ENCODE results near the gene TAOK3.
"Not testable (repeated sequence)": the region's sequence is repeated elsewhere in the genome, so short reads cannot be mapped to it uniquely, and the experiment has no call there.

Gene TAOK3

GRCh38 chr12:118282767-118283166 lies 89.9 kb downstream of the TAOK3 start:
- Histone ChIP-seq H3K36me3 (ENCODE audit: insufficient read depth, low read length) (no peaks in the 10 kb centered on the region), H3K9me3 (replicated peaks; ENCODE audit: low read length) (no peaks in the 10 kb centered on the region), H3K4me1 (ENCODE audit: control insufficient read depth, insufficient read depth, low read length) (no peaks in the 10 kb centered on the region), H3K9ac (ENCODE audit: low read depth, low read length) (no peak overlapping the region), H3K4me2 (ENCODE audit: low read length) (no peak overlapping the region), H3K27me3 (ENCODE audit: control insufficient read depth, insufficient read depth, low read length) (no peaks in the 10 kb centered on the region), H3K4me3 (ENCODE audit: low read length) (no peak overlapping the region)

- not testable (repeated sequence) for H3K4me1 ChIP-seq (ENCODE audit: control insufficient read depth, insufficient read depth, low read length); H3K4me2 ChIP-seq (ENCODE audit: low read length); H3K27me3 ChIP-seq (ENCODE audit: control insufficient read depth, insufficient read depth, low read length); H3K4me3 ChIP-seq (ENCODE audit: low read length); H3K9me3 ChIP-seq (replicated peaks; ENCODE audit: low read length); H3K36me3 ChIP-seq (ENCODE audit: insufficient read depth, low read length); H3K9ac ChIP-seq (ENCODE audit: low read depth, low read length)
Measured at GRCh38 chr12:118278288-118278687, 94.4 kb downstream of the TAOK3 start.

GRCh38 chr12:118274066-118274465 lies 98.6 kb downstream of the TAOK3 start:
- no peaks in the 10 kb centered on the region for H3K9me3 ChIP-seq (replicated peaks; ENCODE audit: low read length)
- no peak overlapping the region for H3K4me3 ChIP-seq (ENCODE audit: low read length)
- no peaks in the 10 kb centered on the region for H3K4me1 ChIP-seq (ENCODE audit: control insufficient read depth, insufficient read depth, low read length)
- H3K36me3 ChIP-seq (ENCODE audit: insufficient read depth, low read length): no peaks in the 10 kb centered on the region
- H3K4me2 ChIP-seq (ENCODE audit: low read length): no peak overlapping the region
- no peak overlapping the region for H3K9ac ChIP-seq (ENCODE audit: low read depth, low read length)
- H3K27me3 ChIP-seq (ENCODE audit: control insufficient read depth, insufficient read depth, low read length): no peaks in the 10 kb centered on the region

- Histone ChIP-seq H3K4me2 (ENCODE audit: low read length) (no peak overlapping the region), H3K4me3 (ENCODE audit: low read length) (no peak overlapping the region), H3K4me1 (ENCODE audit: control insufficient read depth, insufficient read depth, low read length) (no peaks in the 10 kb centered on the region), H3K9ac (ENCODE audit: low read depth, low read length) (no peak overlapping the region), H3K36me3 (ENCODE audit: insufficient read depth, low read length) (no peaks in the 10 kb centered on the region), H3K9me3 (replicated peaks; ENCODE audit: low read length) (no peaks in the 10 kb centered on the region), H3K27me3 (ENCODE audit: control insufficient read depth, insufficient read depth, low read length) (no peaks in the 10 kb centered on the region)
Measured at GRCh38 chr12:118271770-118272417, 100.8 kb downstream of the TAOK3 start.

- Histone ChIP-seq H3K27me3 (ENCODE audit: control insufficient read depth, insufficient read depth, low read length) (no peaks in the 10 kb centered on the region), H3K4me3 (ENCODE audit: low read length) (no peak overlapping the region), H3K9me3 (replicated peaks; ENCODE audit: low read length) (no peaks in the 10 kb centered on the region), H3K4me1 (ENCODE audit: control insufficient read depth, insufficient read depth, low read length) (no peaks in the 10 kb centered on the region), H3K4me2 (ENCODE audit: low read length) (no peak overlapping the region), H3K9ac (ENCODE audit: low read depth, low read length) (no peak overlapping the region), H3K36me3 (ENCODE audit: insufficient read depth, low read length) (peaks cover 3% of the 10 kb centered on the region)
Measured at GRCh38 chr12:118271183-118271582, 101.5 kb downstream of the TAOK3 start.

GRCh38 chr12:118269806-118270205 lies 102.9 kb downstream of the TAOK3 start:
- Histone ChIP-seq H3K9ac (ENCODE audit: low read depth, low read length) (no peak overlapping the region), H3K4me2 (ENCODE audit: low read length) (no peak overlapping the region), H3K9me3 (replicated peaks; ENCODE audit: low read length) (no peaks in the 10 kb centered on the region), H3K4me3 (ENCODE audit: low read length) (no peak overlapping the region), H3K27me3 (ENCODE audit: control insufficient read depth, insufficient read depth, low read length) (no peaks in the 10 kb centered on the region), H3K4me1 (ENCODE audit: control insufficient read depth, insufficient read depth, low read length) (no peaks in the 10 kb centered on the region), H3K36me3 (ENCODE audit: insufficient read depth, low read length) (peaks cover 6% of the 10 kb centered on the region)

- H3K4me1 ChIP-seq (ENCODE audit: control insufficient read depth, insufficient read depth, low read length): no peaks in the 10 kb centered on the region
- no peaks in the 10 kb centered on the region for H3K36me3 ChIP-seq (ENCODE audit: insufficient read depth, low read length)
- H3K27me3 ChIP-seq (ENCODE audit: control insufficient read depth, insufficient read depth, low read length): no peaks in the 10 kb centered on the region
- no peak overlapping the region for H3K9ac ChIP-seq (ENCODE audit: low read depth, low read length)
- H3K4me3 ChIP-seq (ENCODE audit: low read length): no peak overlapping the region
- no peak overlapping the region for H3K4me2 ChIP-seq (ENCODE audit: low read length)
- H3K9me3 ChIP-seq (replicated peaks; ENCODE audit: low read length): no peaks in the 10 kb centered on the region
Measured at GRCh38 chr12:118259079-118259478, 113.6 kb downstream of the TAOK3 start.

GRCh38 chr12:118256352-118256751 lies 116.4 kb downstream of the TAOK3 start:
- no peak overlapping the region for H3K4me3 ChIP-seq (ENCODE audit: low read length)
- H3K36me3 ChIP-seq (ENCODE audit: insufficient read depth, low read length): no peaks in the 10 kb centered on the region
- no peaks in the 10 kb centered on the region for H3K4me1 ChIP-seq (ENCODE audit: control insufficient read depth, insufficient read depth, low read length)
- no peak overlapping the region for H3K9ac ChIP-seq (ENCODE audit: low read depth, low read length)
- no peaks in the 10 kb centered on the region for H3K9me3 ChIP-seq (replicated peaks; ENCODE audit: low read length)
- no peaks in the 10 kb centered on the region for H3K27me3 ChIP-seq (ENCODE audit: control insufficient read depth, insufficient read depth, low read length)
- H3K4me2 ChIP-seq (ENCODE audit: low read length): no peak overlapping the region

GRCh38 chr12:118249547-118249946 lies 123.2 kb downstream of the TAOK3 start:
- no peak overlapping the region for H3K4me3 ChIP-seq (ENCODE audit: low read length)
- H3K4me1 ChIP-seq (ENCODE audit: control insufficient read depth, insufficient read depth, low read length): no peaks in the 10 kb centered on the region
- H3K36me3 ChIP-seq (ENCODE audit: insufficient read depth, low read length): no peaks in the 10 kb centered on the region
- H3K9ac ChIP-seq (ENCODE audit: low read depth, low read length): no peak overlapping the region
- H3K4me2 ChIP-seq (ENCODE audit: low read length): no peak overlapping the region
- no peaks in the 10 kb centered on the region for H3K27me3 ChIP-seq (ENCODE audit: control insufficient read depth, insufficient read depth, low read length)
- no peaks in the 10 kb centered on the region for H3K9me3 ChIP-seq (replicated peaks; ENCODE audit: low read length)

- not testable (repeated sequence) for H3K4me3 ChIP-seq (ENCODE audit: low read length); H3K9me3 ChIP-seq (replicated peaks; ENCODE audit: low read length); H3K9ac ChIP-seq (ENCODE audit: low read depth, low read length); H3K36me3 ChIP-seq (ENCODE audit: insufficient read depth, low read length); H3K4me1 ChIP-seq (ENCODE audit: control insufficient read depth, insufficient read depth, low read length); H3K27me3 ChIP-seq (ENCODE audit: control insufficient read depth, insufficient read depth, low read length); H3K4me2 ChIP-seq (ENCODE audit: low read length)
Measured at GRCh38 chr12:118245886-118246285, 126.8 kb downstream of the TAOK3 start.

GRCh38 chr12:118238888-118239287 lies 133.8 kb downstream of the TAOK3 start:
- Histone ChIP-seq H3K4me2 (ENCODE audit: low read length) (no peak overlapping the region), H3K36me3 (ENCODE audit: insufficient read depth, low read length) (peaks cover 8% of the 10 kb centered on the region), H3K4me3 (ENCODE audit: low read length) (no peak overlapping the region), H3K9me3 (replicated peaks; ENCODE audit: low read length) (no peaks in the 10 kb centered on the region), H3K9ac (ENCODE audit: low read depth, low read length) (no peak overlapping the region), H3K4me1 (ENCODE audit: control insufficient read depth, insufficient read depth, low read length) (peaks cover 8% of the 10 kb centered on the region), H3K27me3 (ENCODE audit: control insufficient read depth, insufficient read depth, low read length) (no peaks in the 10 kb centered on the region)

- no peak overlapping the region for H3K4me2 ChIP-seq (ENCODE audit: low read length)
- H3K27me3 ChIP-seq (ENCODE audit: control insufficient read depth, insufficient read depth, low read length): no peaks in the 10 kb centered on the region
- H3K9me3 ChIP-seq (replicated peaks; ENCODE audit: low read length): no peaks in the 10 kb centered on the region
- H3K36me3 ChIP-seq (ENCODE audit: insufficient read depth, low read length): peaks cover 8% of the 10 kb centered on the region
- no peak overlapping the region for H3K4me3 ChIP-seq (ENCODE audit: low read length)
- peaks cover 8% of the 10 kb centered on the region for H3K4me1 ChIP-seq (ENCODE audit: control insufficient read depth, insufficient read depth, low read length)
- H3K9ac ChIP-seq (ENCODE audit: low read depth, low read length): no peak overlapping the region
Measured at GRCh38 chr12:118237908-118238307, 134.8 kb downstream of the TAOK3 start.
